D721Med (cell line): ENCODE data around the gene USP49.

Experiments used
- DNase-seq: peaks from one replicate; pipeline ENCODE4 v3.0.0; 2011; ENCODE audit warnings: low spot score; ENCODE audit not compliant: insufficient read length
- FAIRE-seq: peaks from 2 replicates; lab custom pipeline; 2011; peaks lifted over from hg19 to GRCh38; lab: Jason Lieb, UNC
- TF ChIP-seq, protein P1 (sequence below): IDR thresholded peaks from 2 replicates; pipeline ENCODE4 v1.5.1; 2012; ENCODE audit warnings: mild to moderate bottlenecking, control low read depth; ENCODE audit not compliant: insufficient read depth; ENCODE audit errors: missing control alignments

Gene USP49

DNA sequence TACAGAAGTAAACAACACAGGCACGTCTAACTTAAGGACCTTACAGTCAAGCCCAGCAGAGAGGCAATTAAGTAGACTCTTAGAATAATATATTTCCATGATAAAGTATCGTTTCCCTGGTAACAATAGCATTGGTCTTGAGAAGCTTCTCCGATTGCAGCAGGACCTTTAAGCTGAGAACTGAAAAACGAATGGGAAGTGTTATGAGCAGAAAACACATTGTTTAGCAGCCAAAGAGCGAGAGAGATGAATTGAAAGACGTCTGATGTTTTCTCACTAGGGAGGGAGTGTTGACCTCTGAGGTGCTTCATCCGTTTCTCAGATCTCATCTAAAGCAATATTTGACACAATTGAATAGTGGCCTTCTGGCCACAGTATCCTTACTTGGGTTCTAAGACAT lies 27.0 kb upstream of the USP49 start:
- no peak for FAIRE-seq
- TF ChIP-seq, protein P1, sequence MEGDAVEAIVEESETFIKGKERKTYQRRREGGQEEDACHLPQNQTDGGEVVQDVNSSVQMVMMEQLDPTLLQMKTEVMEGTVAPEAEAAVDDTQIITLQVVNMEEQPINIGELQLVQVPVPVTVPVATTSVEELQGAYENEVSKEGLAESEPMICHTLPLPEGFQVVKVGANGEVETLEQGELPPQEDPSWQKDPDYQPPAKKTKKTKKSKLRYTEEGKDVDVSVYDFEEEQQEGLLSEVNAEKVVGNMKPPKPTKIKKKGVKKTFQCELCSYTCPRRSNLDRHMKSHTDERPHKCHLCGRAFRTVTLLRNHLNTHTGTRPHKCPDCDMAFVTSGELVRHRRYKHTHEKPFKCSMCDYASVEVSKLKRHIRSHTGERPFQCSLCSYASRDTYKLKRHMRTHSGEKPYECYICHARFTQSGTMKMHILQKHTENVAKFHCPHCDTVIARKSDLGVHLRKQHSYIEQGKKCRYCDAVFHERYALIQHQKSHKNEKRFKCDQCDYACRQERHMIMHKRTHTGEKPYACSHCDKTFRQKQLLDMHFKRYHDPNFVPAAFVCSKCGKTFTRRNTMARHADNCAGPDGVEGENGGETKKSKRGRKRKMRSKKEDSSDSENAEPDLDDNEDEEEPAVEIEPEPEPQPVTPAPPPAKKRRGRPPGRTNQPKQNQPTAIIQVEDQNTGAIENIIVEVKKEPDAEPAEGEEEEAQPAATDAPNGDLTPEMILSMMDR: no peak
- no peak for DNase-seq

- DNase-seq (no peak), FAIRE-seq (no peak)
- TF ChIP-seq, protein P1: no peak
These were observed 26.5 kb upstream of the USP49 start for GRCh38 chr6:41921712-41921998.

DNA sequence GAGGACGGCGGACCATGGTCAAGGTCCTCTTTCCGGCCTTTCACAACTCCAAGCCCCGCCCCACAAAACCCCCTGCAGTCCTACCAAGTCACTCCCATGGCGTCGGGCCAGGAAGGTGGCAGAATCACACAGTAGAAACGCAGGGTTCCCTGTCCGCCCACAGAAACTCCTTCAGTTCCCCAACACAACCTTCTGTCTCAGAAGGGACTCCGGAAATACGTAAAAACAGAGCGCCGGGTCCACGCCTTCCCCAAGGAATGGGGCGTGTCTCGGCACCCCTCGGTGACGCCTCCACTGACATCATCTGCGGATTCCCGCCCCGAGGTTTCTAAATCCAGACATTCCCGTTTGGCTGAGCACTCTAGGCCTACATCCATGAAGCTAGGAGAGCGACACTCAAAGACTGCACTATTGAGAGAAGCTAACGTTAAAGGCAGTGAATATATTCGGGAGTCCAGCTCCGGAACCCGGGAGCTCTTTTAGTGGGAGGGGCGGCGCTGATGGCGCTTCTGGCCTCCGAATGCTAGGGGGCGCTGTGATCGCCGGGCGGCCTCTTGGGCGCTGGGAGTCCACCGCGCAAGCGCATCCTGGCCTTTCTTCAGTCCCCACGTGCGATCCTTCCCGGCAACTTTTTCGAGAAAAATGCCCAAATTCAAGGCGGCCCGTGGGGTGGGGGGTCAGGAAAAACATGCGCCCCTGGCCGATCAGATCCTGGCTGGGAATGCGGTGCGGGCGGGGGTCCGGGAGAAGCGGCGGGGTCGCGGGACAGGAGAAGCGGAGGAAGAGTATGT lies 25.9 kb upstream of the USP49 start, which contains the start of the genes BYSL and MED20:
Gene BYSL (plus strand): TSS at position 579 of the 791 bp plus-strand sequence. CDS start 64 bp downstream, at position 643.
Gene MED20 (minus strand): TSS at position 219 of the 791 bp plus-strand sequence. CDS start 121 bp downstream, at position 98.
- FAIRE-seq (no peak), DNase-seq (peak; percentile 90)
- TF ChIP-seq, protein P1: peak; percentile 73

DNA sequence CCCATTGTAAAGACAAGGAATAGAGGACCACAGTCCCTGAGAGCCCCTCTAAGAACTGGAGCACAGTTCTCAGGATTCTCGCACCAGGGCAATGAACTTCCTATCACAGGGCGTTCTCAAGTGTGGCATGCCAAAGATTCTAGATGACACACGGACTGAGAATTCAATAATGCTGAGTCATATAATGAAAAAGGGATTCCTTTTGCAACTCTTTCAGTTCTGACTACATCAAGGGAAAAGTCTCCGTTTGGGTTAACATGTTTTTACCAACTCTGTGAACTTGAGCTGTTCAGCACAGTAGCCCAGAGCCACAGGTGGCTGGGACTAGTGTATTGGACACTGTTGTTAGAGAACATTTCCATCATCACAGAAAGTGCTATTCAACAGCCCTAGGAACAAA lies 22.4 kb upstream of the USP49 start:
- TF ChIP-seq, protein P1: no peak
- FAIRE-seq: no peak
- DNase-seq: no peak

DNA sequence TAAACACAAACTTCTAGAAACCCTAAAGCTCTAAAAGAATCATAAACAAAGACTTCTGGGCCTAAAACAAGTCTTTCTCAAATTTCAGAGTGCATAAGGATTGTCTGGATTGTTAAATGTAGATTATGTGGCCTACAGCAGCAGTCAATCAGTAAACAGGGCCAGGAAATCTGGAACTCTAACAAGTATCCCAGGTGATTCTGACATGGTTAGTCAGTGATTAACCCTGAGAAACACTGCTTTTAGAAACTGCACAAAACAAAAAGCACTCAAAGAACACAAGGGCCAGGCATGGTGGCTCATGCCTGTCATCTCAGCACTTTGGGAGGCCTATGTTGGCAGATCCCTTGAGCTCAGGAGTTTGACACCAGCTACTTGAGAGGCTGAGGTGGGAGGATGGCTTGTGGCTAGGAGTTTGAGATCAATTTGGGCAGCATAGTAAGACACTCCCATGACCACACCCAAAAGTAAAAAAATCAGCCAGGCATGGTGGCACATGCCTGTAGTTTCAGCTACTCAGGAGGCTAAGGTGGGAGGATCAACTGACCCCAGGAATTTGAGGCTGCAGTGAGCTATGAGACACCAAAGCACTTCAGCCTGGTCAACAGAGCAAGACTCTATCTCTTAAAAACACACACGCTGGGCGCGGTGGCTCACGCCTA lies 19.8 kb upstream of the USP49 start:
- no peak for FAIRE-seq

DNA sequence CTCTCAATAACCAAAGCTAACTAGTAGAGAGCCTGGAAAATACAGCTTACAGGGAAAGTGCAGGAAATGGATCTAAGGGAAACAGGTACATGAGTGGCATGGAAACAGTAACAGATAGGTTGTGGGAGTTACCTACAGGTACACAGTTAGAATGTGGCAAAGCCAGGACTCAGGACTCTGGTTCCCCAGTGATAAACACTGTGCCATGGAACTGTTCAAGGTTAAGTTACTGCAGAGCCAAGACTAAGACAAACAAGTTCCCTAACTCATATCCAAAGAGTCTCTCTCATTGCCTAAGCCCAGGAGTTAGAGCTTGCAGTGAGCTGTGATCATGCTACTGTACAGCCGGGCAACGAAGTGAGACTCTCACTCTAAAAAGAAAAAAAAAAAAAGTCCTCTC lies 19.2 kb upstream of the USP49 start:
- FAIRE-seq: no peak
- TF ChIP-seq, protein P1: no peak
- no peak for DNase-seq

More for the DNA sequence above, 19.8 kb upstream of the USP49 start:
- DNase-seq: no peak
- TF ChIP-seq, protein P1: no peak

DNA sequence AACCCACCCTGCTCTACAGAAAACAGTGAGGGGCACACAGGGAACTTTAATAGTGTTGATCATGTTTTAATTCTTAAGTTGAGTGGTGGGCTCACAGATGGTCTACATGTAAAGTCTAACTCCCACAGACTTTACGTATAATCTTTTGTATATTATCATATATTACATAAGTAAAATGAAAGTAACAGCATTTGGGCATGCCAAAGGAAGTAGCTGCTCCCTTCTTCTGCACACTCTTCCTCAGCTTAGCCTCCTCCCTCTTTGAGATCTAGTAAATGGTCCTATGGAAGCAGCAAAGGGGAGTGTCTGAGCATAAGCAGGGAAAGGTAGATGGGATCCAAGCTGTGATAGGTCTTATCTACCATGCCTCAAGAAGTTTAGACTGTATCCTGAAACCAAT lies 14.6 kb upstream of the USP49 start:
- DNase-seq (no peak), FAIRE-seq (no peak)
- TF ChIP-seq, protein P1: no peak
